Endothelial cell of umbilical vein (primary cell): ENCODE data around the gene MUC13. TPM values are rescaled to one million over a fixed set of nuclear protein-coding genes. Genes with fewer than 3 reads are reported as not detected.

Experiments used
- BruUV-seq: library from RNA; stranded (reverse); fragments of 400-500 nt; replicated peaks from 2 replicates; lab custom pipeline; 2021; lab: Mats Ljungman, UMichigan
- CTCF ChIA-PET: fragments of 300-600, 350-600 bp; sonication (Branson Sonifier 250); formaldehyde crosslinking; loops from one replicate; lab custom pipeline; 2021; ENCODE audit warnings: antibody characterized with exemption, inconsistent platforms; lab: Charles Lee
- POLR2A ChIA-PET: fragments of 300-600, 350-600 bp; sonication (Branson Sonifier 250); formaldehyde crosslinking; loops from one replicate; lab custom pipeline; 2021; ENCODE audit warnings: antibody characterized with exemption, inconsistent platforms; lab: Charles Lee
- DNase-seq: peaks from one replicate; pipeline ENCODE4 v3.0.0-alpha.2; 2011; ENCODE audit warnings: low read depth, low spot score
- FAIRE-seq: peaks from 2 replicates; lab custom pipeline; 2011; peaks lifted over from hg19 to GRCh38; lab: Jason Lieb, UNC
- H2AFZ ChIP-seq: 2 replicates; pipeline ENCODE4 v1.6.0; 2012; ENCODE audit warnings: low read depth, low read length, control low read depth, inconsistent platforms
- H3K27ac ChIP-seq: 2 replicates; pipeline ENCODE4 v1.5.1; 2011; ENCODE audit warnings: low read depth, mild to moderate bottlenecking, control low read depth, low read length, moderate library complexity; ENCODE audit not compliant: insufficient read depth
- H3K27me3 ChIP-seq, 2 experiments: 2 replicates each; pipeline versions ENCODE4 v1.6.0 to v1.6.1; 2011; ENCODE audit warnings: low read length in 2 of 2, mixed read lengths in 1 of 2; ENCODE audit not compliant: control insufficient read depth in 2 of 2, insufficient read depth in 2 of 2
- H3K36me3 ChIP-seq, 2 experiments: 2 replicates in 1 of 2; 3 replicates in 1 of 2; pipeline ENCODE4 v1.5.1; 2011; ENCODE audit warnings: low read length in 2 of 2, mild to moderate bottlenecking in 1 of 2, moderate library complexity in 1 of 2; ENCODE audit not compliant: control insufficient read depth in 2 of 2, insufficient read depth in 2 of 2; ENCODE audit errors: extremely low read depth in 1 of 2
- H3K4me1 ChIP-seq: 3 replicates; pipeline ENCODE4 v1.5.1; 2011; ENCODE audit warnings: mild to moderate bottlenecking, low read length; ENCODE audit not compliant: control insufficient read depth, insufficient read depth; ENCODE audit errors: extremely low read depth
- H3K4me2 ChIP-seq: 2 replicates; pipeline ENCODE4 v1.6.1; 2011; ENCODE audit warnings: low read length, control low read depth, mixed read lengths; ENCODE audit not compliant: insufficient read depth
- H3K4me3 ChIP-seq, 3 experiments: fragments of 200-600 bp in 1 of 3; sonication (generic), shearing (Covaris generic) in 1 of 3; replicated peaks in 1 of 3; 2 replicates each; pipeline ENCODE4 v1.5.1; 2011 to 2016; ENCODE audit warnings: control low read depth in 3 of 3, low read length in 3 of 3, mild to moderate bottlenecking in 2 of 3, inconsistent platforms in 1 of 3, low read depth in 1 of 3, moderate library complexity in 1 of 3; ENCODE audit not compliant: insufficient read depth in 1 of 3
- H3K79me2 ChIP-seq: 2 replicates; pipeline ENCODE4 v1.6.0; 2012; ENCODE audit warnings: low read length, inconsistent platforms; ENCODE audit not compliant: control insufficient read depth, insufficient read depth
- H3K9ac ChIP-seq: replicated peaks from 2 replicates; pipeline ENCODE3; 2011; ENCODE audit warnings: low read length, control low read depth; ENCODE audit not compliant: insufficient read depth; ENCODE audit errors: extremely low read depth
- H3K9me1 ChIP-seq: replicated peaks from 3 replicates; pipeline ENCODE4 v1.6.0; 2011; ENCODE audit warnings: mild to moderate bottlenecking, low read length; ENCODE audit not compliant: control insufficient read depth, insufficient read depth; ENCODE audit errors: extremely low read depth
- H3K9me3 ChIP-seq: replicated peaks from 2 replicates; pipeline ENCODE4 v1.5.1; 2012; ENCODE audit warnings: low read length, inconsistent platforms; ENCODE audit not compliant: control insufficient read depth, insufficient read depth
- H4K20me1 ChIP-seq: replicated peaks from 2 replicates; pipeline ENCODE3; 2011; ENCODE audit warnings: mild to moderate bottlenecking, low read length; ENCODE audit not compliant: control insufficient read depth, insufficient read depth; ENCODE audit errors: extremely low read depth
- CTCF ChIP-seq, 2 donors: IDR thresholded peaks; 1 replicate in 1 of 2; 2 replicates in 1 of 2; pipeline ENCODE4 v1.5.1; 2011; ENCODE audit warnings: low read length in 2 of 2, mild to moderate bottlenecking in 2 of 2, moderate library complexity in 2 of 2, control low read depth in 1 of 2, inconsistent platforms in 1 of 2, low read depth in 1 of 2; ENCODE audit not compliant: insufficient read depth in 1 of 2; ENCODE audit errors: extremely low read depth in 1 of 2
- EZH2 ChIP-seq: IDR thresholded peaks from 2 replicates; pipeline ENCODE4 v1.6.1; 2012; ENCODE audit warnings: borderline replicate concordance, low read depth, mild to moderate bottlenecking, moderate library complexity, low read length, inconsistent platforms; ENCODE audit not compliant: severe bottlenecking
- FOS ChIP-seq: IDR thresholded peaks from 2 replicates; pipeline ENCODE4 v1.6.1; 2011; ENCODE audit warnings: mild to moderate bottlenecking, low read length, moderate library complexity, borderline replicate concordance; ENCODE audit not compliant: insufficient read depth
- GATA2 ChIP-seq: IDR thresholded peaks from 2 replicates; pipeline ENCODE4 v1.7.0; 2011; ENCODE audit warnings: low read depth, mild to moderate bottlenecking, moderate library complexity, mixed read lengths, low read length; ENCODE audit not compliant: insufficient read length, insufficient read depth
- JUN ChIP-seq: IDR thresholded peaks from 2 replicates; pipeline ENCODE4 v1.6.1; 2011; ENCODE audit warnings: borderline replicate concordance, low read depth; ENCODE audit not compliant: insufficient read length, insufficient read depth
- MAX ChIP-seq: IDR thresholded peaks from 2 replicates; pipeline ENCODE4 v1.6.1; 2011; ENCODE audit not compliant: insufficient read depth, insufficient read length
- MYC ChIP-seq: IDR thresholded peaks from one replicate; pipeline ENCODE4 v1.6.1; 2011; ENCODE audit warnings: mild to moderate bottlenecking, low read depth, low read length
- POLR2A ChIP-seq: IDR thresholded peaks from 2 replicates; pipeline ENCODE4 v1.6.1; 2012; ENCODE audit warnings: low read depth, mild to moderate bottlenecking, control low read depth, low read length
- POLR2AphosphoS5 ChIP-seq: IDR thresholded peaks from 2 replicates; pipeline ENCODE4 v1.6.1; 2012; ENCODE audit warnings: low read depth, mild to moderate bottlenecking, control low read depth, low read length, moderate library complexity; ENCODE audit not compliant: insufficient read depth
- dilution Hi-C: fragments of 300-500 bp; cut with MboI; formaldehyde crosslinking; loops from one replicate; pipeline ENCODE4 v1.15.0; 2019; ENCODE audit warnings: low sequenced_read_pairs; ENCODE audit not compliant: extremely low pct_ligation_motif_present
- intact Hi-C: fragments of 100-400 bp; cut with micrococcal nuclease; formaldehyde crosslinking; loops from one replicate; pipeline ENCODE4 v1.10.0; 2022
- polyA plus RNA-seq, 4 experiments: library from polyadenylated mRNA; depleted of rRNA in 3 of 4; stranded (reverse) in 3 of 4; unstranded in 1 of 4; fragments of >200 nt; gene quantifications; 2 replicates each; pipeline versions ENCODE4 v1.2.1 to v1.2.3, GENCODE V29; 2011 to 2012; ENCODE audit warnings: missing spikeins in 1 of 4
- total RNA-seq: library from RNA; stranded (reverse); gene quantifications from 2 replicates; pipeline ENCODE4 v1.2.3, GENCODE V29; 2021

MUC13 gene
- total and polyA plus RNA-seq, 2 donors (not counting 3 experiments of a cell fraction or from before 2014, with no cell fraction given), result not detected

- no peak for DNase-seq
- no TSS peak for BruUV-seq
Observed at GRCh38 chr3:124926426-124927101, 8.0 kb downstream of the MUC13 start.

GRCh38 chr3:124924741-124925140 is 9.8 kb downstream of the MUC13 start:
- Histone ChIP-seq H3K36me3 (no peaks in the 10 kb centered on the region), H3K4me3 (no peak overlapping the region), H3K9me1 (no peaks in the 10 kb centered on the region), H3K4me1 (no peaks in the 10 kb centered on the region), H3K9ac (no peak overlapping the region), H3K27ac (no peak overlapping the region), H2AFZ (no peak overlapping the region), H3K9me3 (no peaks in the 10 kb centered on the region), H3K4me2 (no peak overlapping the region), H3K79me2 (no peaks in the 10 kb centered on the region), H4K20me1 (no peaks in the 10 kb centered on the region), H3K27me3 (peaks cover 2 to 3% of the 10 kb centered on the region in 2 experiments)
- no TSS peak for BruUV-seq
- intact Hi-C loops (loop anchor here (5.0 kb wide), 3 partner anchors 63 to 468 kb away; partner anchors contain the start of gene HEG1), dilution Hi-C loops (no loop called here)
- ChIA-PET CTCF (interaction anchor here (0.7 to 1.6 kb wide), 6 partner anchors 9 to 513 kb away, joined by 3 to 5 read pairs (median 4); no protein-coding TSS in a partner anchor), POLR2A (no interaction called here)
- no peak for TF ChIP-seq EZH2
- no peak for TF ChIP-seq POLR2AphosphoS5
- no peak for TF ChIP-seq JUN
- no peak for TF ChIP-seq POLR2A
- TF ChIP-seq MAX, result no peak
- no peak for TF ChIP-seq GATA2
- no peak for TF ChIP-seq CTCF (IDR thresholded peaks at IDR 0.05; ENCODE audit: extremely low read depth in 1 of 2, insufficient read depth in 1 of 2, low read depth in 1 of 2, low read length in 2 of 2)
- TF ChIP-seq FOS, result no peak
- TF ChIP-seq MYC, result no peak
- FAIRE-seq, result no peak
- DNase-seq, result no peak

More at GRCh38 chr3:124926426-124927101, 8.0 kb downstream of the MUC13 start:
- Histone ChIP-seq H3K27ac (no peak overlapping the region), H4K20me1 (no peaks in the 10 kb centered on the region), H3K4me1 (no peaks in the 10 kb centered on the region), H2AFZ (no peak overlapping the region), H3K79me2 (no peaks in the 10 kb centered on the region), H3K9me3 (no peaks in the 10 kb centered on the region), H3K4me2 (no peak overlapping the region), H3K27me3 (peaks cover 2 to 3% of the 10 kb centered on the region in 2 experiments), H3K9me1 (no peaks in the 10 kb centered on the region), H3K4me3 (no peak overlapping the region), H3K9ac (no peak overlapping the region), H3K36me3 (no peaks in the 10 kb centered on the region)
- dilution Hi-C loops (no loop called here), intact Hi-C loops (loop anchor here (5.0 kb wide), 3 partner anchors 61 to 466 kb away; partner anchors contain the start of gene HEG1)
- TF ChIP-seq GATA2 (no peak), JUN (no peak), POLR2A (no peak), FOS (no peak), MYC (no peak), POLR2AphosphoS5 (no peak)
- no peak for FAIRE-seq
- POLR2A ChIA-PET, result no interaction called here
- CTCF ChIA-PET, result interaction anchor here (0.7 to 4.1 kb wide), 10 partner anchors 8 to 660 kb away, joined by 3 to 47 read pairs (median 4); no protein-coding TSS in a partner anchor
